ENCODE measurements around the gene THAP11. TPM values are rescaled to one million over a fixed set of nuclear protein-coding genes. Genes with fewer than 3 reads are reported as not detected.

Gene THAP11
- polyA plus RNA-seq, 1 donor from 2014 or later: 42.6 TPM

GRCh38 chr16:67884684-67885083, 42.6 kb downstream of the THAP11 start, which contains the start of gene NRN1L:
Gene NRN1L (plus strand): TSS chr16:67884885. CDS start chr16:67884904, 19 bp downstream.
- H3K27me3 ChIP-seq (ENCODE audit: insufficient read depth, low read depth, low read length): no peaks in the 10 kb centered on the region
- no peaks in the 10 kb centered on the region for H3F3A ChIP-seq (ENCODE audit: insufficient read depth, low read length, poor library complexity, severe bottlenecking)
- H3K27ac ChIP-seq (ENCODE audit: low read length): no peak within 1 kb of the TSS
- no peak within 1 kb of the TSS for H3K4me3 ChIP-seq (ENCODE audit: low read length)
- H4K20me1 ChIP-seq (ENCODE audit: insufficient read depth): no peaks in the 10 kb centered on the region
- no peak within 1 kb of the TSS for H3K9ac ChIP-seq (ENCODE audit: low read length)
- peaks cover 8% of the 10 kb centered on the region for H3K36me3 ChIP-seq (ENCODE audit: insufficient read depth, low read length)
- TF ChIP-seq REST (IDR thresholded peaks at IDR 0.05; ENCODE audit: borderline replicate concordance) (no peak), TAF1 (IDR thresholded peaks at IDR 0.05; ENCODE audit: low read depth) (no peak), RAD21 (conservative IDR thresholded peaks at IDR 0.05) (no peak), EZH2 (IDR thresholded peaks at IDR 0.05; ENCODE audit: borderline replicate concordance, insufficient read depth, low read length, poor library complexity, severe bottlenecking) (no peak), EP300 (conservative IDR thresholded peaks at IDR 0.05; ENCODE audit: poor library complexity, severe bottlenecking) (no peak), POLR2AphosphoS5 (IDR thresholded peaks at IDR 0.05) (no peak), MXI1 (conservative IDR thresholded peaks at IDR 0.05; ENCODE audit: poor library complexity, severe bottlenecking) (no peak), CTCF (IDR thresholded peaks at IDR 0.05; ENCODE audit: poor library complexity, severe bottlenecking) (no peak), SMC3 (conservative IDR thresholded peaks at IDR 0.05; ENCODE audit: poor library complexity) (no peak)
- no peak within 1 kb of the TSS for H2AFZ ChIP-seq (ENCODE audit: low read depth, low read length)
- no peaks in the 10 kb centered on the region for H3K79me2 ChIP-seq (replicated peaks; ENCODE audit: insufficient read depth, low read length)
- no peaks in the 10 kb centered on the region for H3K9me2 ChIP-seq (ENCODE audit: insufficient read depth, low read length)
- no peak within 1 kb of the TSS for H3K4me2 ChIP-seq (ENCODE audit: low read length)
- no peaks in the 10 kb centered on the region for H3K9me3 ChIP-seq (ENCODE audit: low read length)

GRCh38 chr16:67885545-67885944, 43.4 kb downstream of the THAP11 start:
- Histone ChIP-seq H3K9me3 (ENCODE audit: low read length) (no peaks in the 10 kb centered on the region), H3F3A (ENCODE audit: insufficient read depth, low read length, poor library complexity, severe bottlenecking) (no peaks in the 10 kb centered on the region), H4K20me1 (ENCODE audit: insufficient read depth) (no peaks in the 10 kb centered on the region), H3K36me3 (ENCODE audit: insufficient read depth, low read length) (peaks cover 8% of the 10 kb centered on the region), H3K4me3 (ENCODE audit: low read length) (no peak overlapping the region), H3K79me2 (replicated peaks; ENCODE audit: insufficient read depth, low read length) (no peaks in the 10 kb centered on the region), H3K9ac (ENCODE audit: low read length) (no peak overlapping the region), H3K27ac (ENCODE audit: low read length) (no peak overlapping the region), H3K9me2 (ENCODE audit: insufficient read depth, low read length) (no peaks in the 10 kb centered on the region), H2AFZ (ENCODE audit: low read depth, low read length) (no peak overlapping the region), H3K27me3 (ENCODE audit: insufficient read depth, low read depth, low read length) (no peaks in the 10 kb centered on the region), H3K4me2 (ENCODE audit: low read length) (no peak overlapping the region)
- no peak for TF ChIP-seq CTCF (IDR thresholded peaks at IDR 0.05; ENCODE audit: poor library complexity, severe bottlenecking)
- TF ChIP-seq TAF1 (IDR thresholded peaks at IDR 0.05; ENCODE audit: low read depth): no peak
- TF ChIP-seq EP300 (conservative IDR thresholded peaks at IDR 0.05; ENCODE audit: poor library complexity, severe bottlenecking): no peak
- TF ChIP-seq EZH2 (IDR thresholded peaks at IDR 0.05; ENCODE audit: borderline replicate concordance, insufficient read depth, low read length, poor library complexity, severe bottlenecking): no peak
- TF ChIP-seq POLR2AphosphoS5 (IDR thresholded peaks at IDR 0.05): no peak
- TF ChIP-seq RAD21 (conservative IDR thresholded peaks at IDR 0.05): no peak
- no peak for TF ChIP-seq MXI1 (conservative IDR thresholded peaks at IDR 0.05; ENCODE audit: poor library complexity, severe bottlenecking)
- TF ChIP-seq SMC3 (conservative IDR thresholded peaks at IDR 0.05; ENCODE audit: poor library complexity): no peak
- TF ChIP-seq REST (IDR thresholded peaks at IDR 0.05; ENCODE audit: borderline replicate concordance): no peak

Data from neural cell (in vitro differentiated cells).